ENCODE data around the gene ZMYND11. TPM values are rescaled to one million over a fixed set of nuclear protein-coding genes. Genes with fewer than 3 reads are reported as not detected.

Gene ZMYND11
- total RNA-seq, 1 donor from 2014 or later = 69.2 TPM

DNA sequence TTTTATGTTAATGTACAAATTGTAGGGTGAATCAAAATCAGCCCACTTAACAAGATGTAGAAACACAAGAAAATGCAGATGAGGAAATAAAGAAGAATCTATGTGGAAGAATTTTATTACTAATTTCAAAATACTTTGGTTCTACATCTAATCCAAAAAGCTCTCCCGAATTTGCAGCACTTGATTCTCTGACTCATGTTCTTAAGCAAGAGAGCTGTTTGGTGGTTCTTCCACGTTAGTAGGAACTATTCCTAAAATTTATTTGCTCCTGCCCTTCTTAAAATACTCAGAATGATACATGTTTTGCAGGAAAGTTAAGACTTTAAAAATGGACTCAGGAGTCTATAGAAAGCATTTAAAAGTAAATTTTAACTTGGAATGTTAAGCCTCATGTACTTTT, 91.8 kb downstream of the ZMYND11 start:
- Mint-ChIP-seq H3K27me3 (ENCODE audit: low read depth) (no peaks in the 10 kb centered on the region), H3K4me1 (peaks cover 19% of the 10 kb centered on the region), H3K36me3 (peaks cover 3% of the 10 kb centered on the region), H3K4me3 (no peak overlapping the region), H3K27ac (no peak overlapping the region), H3K9me3 (no peaks in the 10 kb centered on the region)
- DNase-seq (ENCODE audit: low spot score in 2 of 2, unreplicated experiment in 2 of 2) = no peak
- TF ChIP-seq, protein P1, sequence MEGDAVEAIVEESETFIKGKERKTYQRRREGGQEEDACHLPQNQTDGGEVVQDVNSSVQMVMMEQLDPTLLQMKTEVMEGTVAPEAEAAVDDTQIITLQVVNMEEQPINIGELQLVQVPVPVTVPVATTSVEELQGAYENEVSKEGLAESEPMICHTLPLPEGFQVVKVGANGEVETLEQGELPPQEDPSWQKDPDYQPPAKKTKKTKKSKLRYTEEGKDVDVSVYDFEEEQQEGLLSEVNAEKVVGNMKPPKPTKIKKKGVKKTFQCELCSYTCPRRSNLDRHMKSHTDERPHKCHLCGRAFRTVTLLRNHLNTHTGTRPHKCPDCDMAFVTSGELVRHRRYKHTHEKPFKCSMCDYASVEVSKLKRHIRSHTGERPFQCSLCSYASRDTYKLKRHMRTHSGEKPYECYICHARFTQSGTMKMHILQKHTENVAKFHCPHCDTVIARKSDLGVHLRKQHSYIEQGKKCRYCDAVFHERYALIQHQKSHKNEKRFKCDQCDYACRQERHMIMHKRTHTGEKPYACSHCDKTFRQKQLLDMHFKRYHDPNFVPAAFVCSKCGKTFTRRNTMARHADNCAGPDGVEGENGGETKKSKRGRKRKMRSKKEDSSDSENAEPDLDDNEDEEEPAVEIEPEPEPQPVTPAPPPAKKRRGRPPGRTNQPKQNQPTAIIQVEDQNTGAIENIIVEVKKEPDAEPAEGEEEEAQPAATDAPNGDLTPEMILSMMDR (IDR thresholded peaks at IDR 0.05; ENCODE audit: unreplicated experiment) = no peak

DNA sequence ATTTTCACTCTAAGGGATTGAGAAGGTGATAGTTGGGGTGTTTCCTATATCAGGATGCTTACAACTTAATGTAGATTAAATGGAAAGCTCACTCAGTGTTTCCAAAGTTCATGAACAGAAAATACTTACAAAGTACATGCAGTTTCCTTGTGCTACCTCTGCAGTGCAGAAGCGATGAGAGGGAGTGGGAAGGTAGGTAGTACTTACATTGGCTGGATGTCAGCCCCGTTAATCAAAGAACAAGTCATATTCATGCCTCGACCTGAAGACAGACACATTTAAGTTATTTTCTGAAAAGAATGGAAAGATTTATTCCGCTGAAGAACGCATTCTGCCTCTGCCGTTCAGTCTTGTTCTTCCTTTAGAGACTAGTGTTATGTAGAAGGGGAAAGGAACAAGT, 93.1 kb downstream of the ZMYND11 start:
- Mint-ChIP-seq H3K27ac (peak overlapping the region; percentile 66), H3K4me1 (peaks cover 17% of the 10 kb centered on the region), H3K9me3 (no peaks in the 10 kb centered on the region)

DNA sequence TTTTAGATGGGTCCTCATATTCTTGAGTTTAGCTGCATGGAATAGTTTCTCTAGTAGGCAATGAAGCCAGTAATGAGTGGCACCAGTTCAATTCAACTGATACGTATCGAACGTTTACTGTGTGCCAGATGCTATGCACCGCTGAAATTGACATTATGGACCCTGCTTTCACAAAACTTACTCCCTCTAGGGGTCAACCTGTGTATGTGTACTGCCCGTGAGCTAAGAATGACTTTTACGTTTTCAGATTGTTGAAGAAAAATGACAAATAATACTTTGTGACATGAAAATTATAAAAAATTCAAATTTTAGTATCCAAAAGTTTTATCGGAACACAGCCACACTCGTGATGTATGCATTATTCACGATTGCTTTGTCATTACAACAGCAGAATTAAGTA, 95.5 kb downstream of the ZMYND11 start:
- DNase-seq (ENCODE audit: low spot score in 2 of 2, unreplicated experiment in 2 of 2) = no peak
- peaks cover 32% of the 10 kb centered on the region for H3K4me1 Mint-ChIP-seq

More for the DNA sequence above, 93.1 kb downstream of the ZMYND11 start:
- no peak for DNase-seq (ENCODE audit: low spot score in 2 of 2, unreplicated experiment in 2 of 2)
- Mint-ChIP-seq H3K27me3 (ENCODE audit: low read depth) (no peaks in the 10 kb centered on the region), H3K36me3 (peaks cover 6% of the 10 kb centered on the region), H3K4me3 (no peak overlapping the region)
- TF ChIP-seq, protein P1 (IDR thresholded peaks at IDR 0.05; ENCODE audit: unreplicated experiment) = no peak

DNA sequence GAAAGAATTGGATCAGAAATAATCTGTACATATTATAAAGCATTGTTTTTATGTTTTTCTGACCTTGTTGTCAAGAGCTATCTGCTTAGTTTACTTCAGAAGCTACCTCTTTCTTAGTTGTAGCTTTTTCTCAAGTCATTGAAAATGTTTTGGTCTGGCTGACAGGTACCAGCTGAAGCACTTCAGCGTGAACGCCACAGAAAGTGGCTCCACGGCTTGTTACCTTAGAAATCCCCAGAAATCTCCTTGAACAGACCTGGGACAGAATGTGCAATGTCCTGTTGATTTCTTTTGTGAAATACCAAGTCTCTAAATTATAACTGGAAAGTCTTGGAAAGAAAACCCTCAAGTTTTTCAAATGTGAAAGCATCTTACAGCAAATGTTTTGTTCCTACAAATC, 96.8 kb downstream of the ZMYND11 start:
- TF ChIP-seq, protein P1 (IDR thresholded peaks at IDR 0.05; ENCODE audit: unreplicated experiment) = no peak

More for the DNA sequence above, 95.5 kb downstream of the ZMYND11 start:
- TF ChIP-seq, protein P1 (IDR thresholded peaks at IDR 0.05; ENCODE audit: unreplicated experiment) = peak; percentile 63
- Mint-ChIP-seq H3K27ac (no peak overlapping the region), H3K4me3 (no peak overlapping the region), H3K27me3 (ENCODE audit: low read depth) (no peaks in the 10 kb centered on the region), H3K9me3 (no peaks in the 10 kb centered on the region), H3K36me3 (peaks cover 5% of the 10 kb centered on the region)

DNA sequence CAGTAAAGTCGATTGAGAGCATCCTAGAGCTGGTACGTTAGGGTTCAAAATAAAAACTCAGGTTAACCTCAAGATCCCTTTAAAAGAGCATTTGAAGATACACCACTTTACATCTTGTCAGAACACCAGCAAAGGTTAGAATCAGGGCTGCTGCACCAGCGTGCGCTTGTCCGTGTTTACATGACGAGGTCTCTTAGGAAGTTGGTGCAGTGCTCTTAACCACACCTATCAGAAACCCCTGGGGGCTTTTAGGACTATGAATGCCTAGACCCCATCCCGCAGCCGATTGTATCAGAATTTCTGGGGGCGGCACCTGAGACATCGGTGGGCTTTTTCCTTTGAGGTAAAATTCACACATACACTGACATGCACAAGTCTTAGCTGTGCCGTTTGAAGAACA, 97.6 kb downstream of the ZMYND11 start:
- TF ChIP-seq, protein P1 (IDR thresholded peaks at IDR 0.05; ENCODE audit: unreplicated experiment) = no peak
- Mint-ChIP-seq H3K9me3 (no peaks in the 10 kb centered on the region), H3K4me1 (peaks cover 34% of the 10 kb centered on the region), H3K27ac (no peak overlapping the region), H3K36me3 (peaks cover 8% of the 10 kb centered on the region), H3K4me3 (no peak overlapping the region), H3K27me3 (ENCODE audit: low read depth) (no peaks in the 10 kb centered on the region)
- no peak for DNase-seq (ENCODE audit: low spot score in 2 of 2, unreplicated experiment in 2 of 2)

More for the DNA sequence above, 96.8 kb downstream of the ZMYND11 start:
- Mint-ChIP-seq H3K27me3 (ENCODE audit: low read depth) (no peaks in the 10 kb centered on the region), H3K4me1 (peaks cover 34% of the 10 kb centered on the region), H3K27ac (no peak overlapping the region), H3K4me3 (no peak overlapping the region), H3K9me3 (no peaks in the 10 kb centered on the region), H3K36me3 (peaks cover 8% of the 10 kb centered on the region)
- DNase-seq (ENCODE audit: low spot score in 2 of 2, unreplicated experiment in 2 of 2) = no peak

Measured in mesothelial cell of epicardium (in vitro differentiated cells).